Measurements from ENCODE around the gene GABARAP.

DNA sequence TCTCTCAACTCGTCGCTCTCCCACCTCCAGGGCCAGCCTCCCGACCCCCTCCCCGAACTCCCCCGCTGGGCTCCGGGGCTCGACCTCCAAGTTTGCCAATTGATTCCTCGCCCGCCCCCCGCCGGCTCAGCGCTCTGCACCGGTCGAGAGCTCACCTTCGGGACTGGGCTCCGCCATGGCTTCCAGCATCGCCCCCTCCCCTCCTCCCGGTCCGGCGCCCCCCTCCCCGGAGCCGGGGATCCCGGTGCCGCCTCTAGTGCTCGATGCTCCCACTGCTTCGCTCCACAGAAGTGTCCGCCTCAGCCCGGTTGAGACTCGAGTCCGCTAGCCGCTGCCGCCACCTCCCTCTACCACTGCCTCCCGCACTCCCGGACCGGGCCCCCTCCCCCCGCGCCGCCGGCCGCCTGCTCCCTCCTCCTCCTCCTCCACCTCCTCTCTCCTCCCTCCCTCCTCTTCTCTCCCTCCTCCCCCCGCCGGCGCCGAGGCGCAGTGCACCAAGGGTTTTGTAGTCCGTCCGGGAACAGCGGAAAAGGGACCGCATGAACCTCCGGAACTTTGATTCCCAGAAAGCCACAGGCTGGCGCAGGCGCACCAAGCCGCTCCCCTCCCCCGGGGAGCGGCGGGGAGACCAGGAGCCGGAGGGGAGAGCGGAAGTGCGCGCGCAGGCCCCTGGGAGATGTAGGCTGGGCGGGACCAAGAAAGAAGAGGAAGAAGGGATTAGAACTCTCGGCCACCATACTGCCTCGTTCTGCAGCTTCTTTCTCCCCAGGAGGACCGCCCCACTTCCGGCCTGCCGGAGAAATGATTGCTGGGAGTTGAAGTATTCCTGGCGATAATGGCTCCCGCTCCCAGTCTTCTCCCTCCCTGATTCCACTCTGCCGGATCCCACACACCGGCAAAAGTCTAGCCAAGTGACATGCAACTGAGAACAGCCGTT is 2.9 kb downstream of the GABARAP start, which contains the start of gene PHF23:
- no peak for TF ChIP-seq EZH2 (IDR thresholded peaks at IDR 0.05; ENCODE audit: insufficient read depth, poor library complexity, severe bottlenecking)
- no peak for TF ChIP-seq EZH2phosphoT487 (IDR thresholded peaks at IDR 0.05; ENCODE audit: insufficient read depth, low read depth)
